Measurements from ENCODE around the gene PATJ.

Gene PATJ

DNA sequence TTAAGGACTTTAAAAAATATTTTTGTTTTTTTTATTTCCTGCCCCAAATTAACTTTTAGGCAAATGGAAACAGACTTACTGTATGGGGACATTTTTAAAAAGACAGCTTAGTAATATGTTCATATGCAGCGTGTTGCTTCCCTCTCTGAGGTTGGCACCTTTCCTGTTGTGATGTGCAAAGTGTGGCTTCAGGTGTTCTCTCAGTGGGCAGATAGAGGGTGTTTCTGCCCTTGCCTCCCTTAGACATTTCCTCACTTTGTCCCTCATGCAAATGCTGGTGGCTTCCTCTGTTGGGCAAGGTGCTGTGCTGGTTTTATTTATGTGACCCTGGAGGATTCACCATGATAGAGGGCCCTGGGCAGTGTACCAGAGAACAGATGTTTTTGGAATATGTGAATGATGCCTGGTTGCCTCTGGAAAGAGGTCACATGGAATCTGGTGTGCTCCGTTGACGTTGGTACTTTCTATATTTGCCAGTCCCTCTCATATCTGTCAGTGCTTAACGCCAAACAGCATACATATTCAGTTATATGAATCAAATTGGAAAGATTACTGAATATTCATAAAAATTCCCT lies 123.5 kb downstream of the PATJ start:
- Histone ChIP-seq H3K27ac (ENCODE audit: low read depth, low read length) (peak overlapping the region; percentile 39; the same call in 1 of the 2 replicates), H2AFZ (ENCODE audit: low read depth, low read length, severe bottlenecking) (no peak overlapping the region), H3K9ac (ENCODE audit: low read length) (no peak overlapping the region), H3K36me3 (ENCODE audit: low read length) (no peaks in the 10 kb centered on the region), H4K20me1 (ENCODE audit: low read depth, low read length) (no peaks in the 10 kb centered on the region), H3K4me3 (ENCODE audit: insufficient read depth, low read length, poor library complexity, severe bottlenecking) (no peak overlapping the region), H3K27me3 (ENCODE audit: low read length) (no peaks in the 10 kb centered on the region), H3F3A (ENCODE audit: insufficient read depth) (no peaks in the 10 kb centered on the region), H3K9me3 (ENCODE audit: insufficient read depth, low read length) (peaks cover 13% of the 10 kb centered on the region; the same call in 1 of the 2 replicates), H3K9me2 (replicated peaks; ENCODE audit: insufficient read depth, low read length) (no peaks in the 10 kb centered on the region), H3K79me2 (ENCODE audit: insufficient read depth, low read length) (no peaks in the 10 kb centered on the region), H3K4me2 (ENCODE audit: low read depth, low read length, poor library complexity, severe bottlenecking) (peak overlapping the region; percentile 43)
- TF ChIP-seq EZH2phosphoT487 (conservative IDR thresholded peaks at IDR 0.05; ENCODE audit: low read length) = no peak
- TF ChIP-seq, protein P1, sequence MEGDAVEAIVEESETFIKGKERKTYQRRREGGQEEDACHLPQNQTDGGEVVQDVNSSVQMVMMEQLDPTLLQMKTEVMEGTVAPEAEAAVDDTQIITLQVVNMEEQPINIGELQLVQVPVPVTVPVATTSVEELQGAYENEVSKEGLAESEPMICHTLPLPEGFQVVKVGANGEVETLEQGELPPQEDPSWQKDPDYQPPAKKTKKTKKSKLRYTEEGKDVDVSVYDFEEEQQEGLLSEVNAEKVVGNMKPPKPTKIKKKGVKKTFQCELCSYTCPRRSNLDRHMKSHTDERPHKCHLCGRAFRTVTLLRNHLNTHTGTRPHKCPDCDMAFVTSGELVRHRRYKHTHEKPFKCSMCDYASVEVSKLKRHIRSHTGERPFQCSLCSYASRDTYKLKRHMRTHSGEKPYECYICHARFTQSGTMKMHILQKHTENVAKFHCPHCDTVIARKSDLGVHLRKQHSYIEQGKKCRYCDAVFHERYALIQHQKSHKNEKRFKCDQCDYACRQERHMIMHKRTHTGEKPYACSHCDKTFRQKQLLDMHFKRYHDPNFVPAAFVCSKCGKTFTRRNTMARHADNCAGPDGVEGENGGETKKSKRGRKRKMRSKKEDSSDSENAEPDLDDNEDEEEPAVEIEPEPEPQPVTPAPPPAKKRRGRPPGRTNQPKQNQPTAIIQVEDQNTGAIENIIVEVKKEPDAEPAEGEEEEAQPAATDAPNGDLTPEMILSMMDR (IDR thresholded peaks at IDR 0.05; ENCODE audit: insufficient read depth, low read length, poor library complexity, severe bottlenecking) = no peak

DNA sequence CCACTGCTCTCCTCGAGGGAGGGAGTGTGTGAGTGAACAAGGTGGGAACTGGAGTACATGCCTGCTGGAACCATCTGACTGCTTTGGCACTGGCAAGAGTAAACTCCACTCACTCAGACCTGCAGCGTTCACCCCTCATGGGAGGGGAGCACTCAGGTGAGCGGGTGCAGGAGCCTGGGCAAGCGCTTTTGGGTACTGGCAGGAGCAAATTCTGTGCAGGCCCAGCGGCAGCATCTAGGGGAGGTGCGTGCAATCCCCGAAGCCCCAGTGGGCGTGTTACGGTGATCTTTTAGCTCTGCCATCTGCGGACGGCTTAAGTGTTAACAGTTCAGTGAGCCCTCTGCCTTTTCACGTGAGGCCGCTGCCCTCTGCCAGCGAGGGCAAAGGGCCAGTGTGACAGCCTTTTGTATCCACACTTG lies 127.4 kb downstream of the PATJ start:
- Histone ChIP-seq H3K9me3 (ENCODE audit: insufficient read depth, low read length) (peaks cover 19% of the 10 kb centered on the region; the same call in 1 of the 2 replicates), H3K4me3 (ENCODE audit: insufficient read depth, low read length, poor library complexity, severe bottlenecking) (no peak overlapping the region), H3K36me3 (ENCODE audit: low read length) (no peaks in the 10 kb centered on the region), H3K79me2 (ENCODE audit: insufficient read depth, low read length) (no peaks in the 10 kb centered on the region), H3K27me3 (ENCODE audit: low read length) (no peaks in the 10 kb centered on the region), H3F3A (ENCODE audit: insufficient read depth) (no peaks in the 10 kb centered on the region), H2AFZ (ENCODE audit: low read depth, low read length, severe bottlenecking) (no peak overlapping the region), H3K27ac (ENCODE audit: low read depth, low read length) (no peak overlapping the region), H3K4me2 (ENCODE audit: low read depth, low read length, poor library complexity, severe bottlenecking) (no peak overlapping the region), H3K9ac (ENCODE audit: low read length) (no peak overlapping the region), H4K20me1 (ENCODE audit: low read depth, low read length) (no peaks in the 10 kb centered on the region), H3K9me2 (replicated peaks; ENCODE audit: insufficient read depth, low read length) (no peaks in the 10 kb centered on the region)
- TF ChIP-seq, protein P1 (IDR thresholded peaks at IDR 0.05; ENCODE audit: insufficient read depth, low read length, poor library complexity, severe bottlenecking) = no peak
- TF ChIP-seq EZH2phosphoT487 (conservative IDR thresholded peaks at IDR 0.05; ENCODE audit: low read length) = no peak

DNA sequence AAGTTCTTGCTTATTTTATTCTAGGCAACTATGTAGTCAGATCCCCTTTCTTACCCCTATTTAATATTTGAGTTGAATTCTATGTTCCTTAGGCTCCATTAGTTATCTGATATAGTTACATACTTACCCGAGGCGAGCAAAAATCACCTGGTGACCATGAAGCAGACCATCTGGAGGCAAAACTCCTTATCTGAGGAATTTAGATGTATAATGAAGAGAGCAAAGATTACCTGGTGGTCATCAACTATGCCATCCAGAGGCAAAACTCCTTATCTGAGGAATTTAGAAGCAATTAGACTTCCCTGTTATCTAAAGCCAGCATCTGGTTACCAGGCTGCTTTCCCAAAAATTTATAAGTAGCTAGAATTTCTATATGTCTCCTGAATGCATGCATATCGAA lies 129.9 kb downstream of the PATJ start:
- Histone ChIP-seq H3K9me3 (ENCODE audit: insufficient read depth, low read length) (peaks cover 19% of the 10 kb centered on the region; the same call in 1 of the 2 replicates), H2AFZ (ENCODE audit: low read depth, low read length, severe bottlenecking) (no peak overlapping the region), H3K79me2 (ENCODE audit: insufficient read depth, low read length) (no peaks in the 10 kb centered on the region), H3K9ac (ENCODE audit: low read length) (no peak overlapping the region), H3K9me2 (replicated peaks; ENCODE audit: insufficient read depth, low read length) (no peaks in the 10 kb centered on the region), H3K27me3 (ENCODE audit: low read length) (no peaks in the 10 kb centered on the region), H3K4me2 (ENCODE audit: low read depth, low read length, poor library complexity, severe bottlenecking) (no peak overlapping the region), H3K36me3 (ENCODE audit: low read length) (no peaks in the 10 kb centered on the region; the same call in 1 of the 2 replicates), H3K27ac (ENCODE audit: low read depth, low read length) (no peak overlapping the region), H3K4me3 (ENCODE audit: insufficient read depth, low read length, poor library complexity, severe bottlenecking) (no peak overlapping the region), H4K20me1 (ENCODE audit: low read depth, low read length) (no peaks in the 10 kb centered on the region), H3F3A (ENCODE audit: insufficient read depth) (no peaks in the 10 kb centered on the region)
- TF ChIP-seq EZH2phosphoT487 (conservative IDR thresholded peaks at IDR 0.05; ENCODE audit: low read length) = no peak
- TF ChIP-seq, protein P1 (IDR thresholded peaks at IDR 0.05; ENCODE audit: insufficient read depth, low read length, poor library complexity, severe bottlenecking) = no peak

Data from SU-DHL-6 (cell line).